ENCODE results near the gene N4BP2L2. TPM values are rescaled to one million over a fixed set of nuclear protein-coding genes. Genes with fewer than 3 reads are reported as not detected.

The N4BP2L2 gene
- total and polyA plus RNA-seq, 2 donors = 61.8 to 338 TPM

DNA sequence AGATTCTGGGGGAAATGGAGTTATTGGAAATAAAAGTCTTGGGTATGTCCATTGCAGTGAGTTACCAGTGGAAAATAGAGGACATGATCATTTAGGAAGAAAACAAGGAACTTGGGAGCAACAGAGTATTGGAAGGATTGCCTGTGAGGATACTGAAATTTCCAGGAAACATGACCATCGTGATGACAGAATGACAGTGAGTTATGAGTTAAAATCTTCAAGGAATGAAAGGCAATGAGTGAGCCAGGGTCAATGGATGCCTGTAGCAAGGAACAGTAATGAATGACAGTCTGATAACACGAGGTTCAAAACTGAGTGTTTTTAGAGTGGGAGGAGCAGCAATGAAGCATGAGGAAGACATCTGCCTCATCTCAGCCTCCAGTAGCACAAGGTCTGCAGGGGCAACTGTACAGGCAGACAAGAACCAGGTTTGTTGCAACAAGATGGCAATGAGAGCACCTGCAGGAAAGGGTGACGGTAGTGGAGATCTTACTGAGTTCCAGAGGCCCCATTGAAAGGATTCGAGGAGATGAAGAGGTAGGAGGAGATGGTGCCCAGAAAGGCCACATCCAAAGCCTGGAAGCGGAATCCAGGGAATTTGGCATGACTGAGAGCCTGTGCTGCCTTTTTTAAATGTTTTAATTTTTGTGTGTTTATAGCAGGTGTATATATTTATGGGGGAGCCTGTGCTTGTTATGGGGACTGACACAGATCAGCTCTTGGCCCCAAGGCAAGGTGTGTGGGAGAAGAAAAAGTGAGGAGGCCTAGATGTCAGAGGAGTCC lies 154.6 kb downstream of the N4BP2L2 start:
- 85% methylated on average over 5 of the region's 5 CpGs for WGBS
- Histone ChIP-seq H3K36me3 (ENCODE audit: insufficient read depth) (no peaks in the 10 kb centered on the region), H3K27ac (ENCODE audit: low read depth) (no peak overlapping the region), H3K4me1 (ENCODE audit: insufficient read depth) (no peaks in the 10 kb centered on the region), H3K4me3 (ENCODE audit: low read depth, low read length) (no peak overlapping the region)
- no peak for DNase-seq (ENCODE audit: extremely low spot score)

Small RNA genes within 50 kb of the gene (small RNA-seq; reads per million reads assigned to genes)
- gene RF00190 = not detected

Other genes with a start within 250 kb of the N4BP2L2 start
- not detected for gene ZAR1L, start 223.4 kb downstream of the N4BP2L2 start, total RNA-seq
- gene ZAR1L, start 223.4 kb downstream of the N4BP2L2 start, polyA plus RNA-seq = not detected
- 16.0 TPM for gene BRCA2, start 223.3 kb downstream of the N4BP2L2 start, total RNA-seq
- gene BRCA2, start 223.3 kb downstream of the N4BP2L2 start, polyA plus RNA-seq = 0.19 TPM
- 15.8 TPM for gene N4BP2L1, start 110.7 kb downstream of the N4BP2L2 start, total RNA-seq
- gene N4BP2L1, start 110.7 kb downstream of the N4BP2L2 start, polyA plus RNA-seq = 16.2 TPM
- gene PDS5B, start 47.7 kb upstream of the N4BP2L2 start, total RNA-seq = 158 TPM
- 17.1 TPM for gene PDS5B, start 47.7 kb upstream of the N4BP2L2 start, polyA plus RNA-seq